Activated T-cell treated with anti-CD3 and anti-CD28 coated beads, Interleukin-2, amount 50 U/mL, for 72 hours (primary cell): Measurements from ENCODE around the gene FXYD3. TPM values are rescaled to one million over a fixed set of nuclear protein-coding genes. Genes with fewer than 3 reads are reported as not detected.
A peak's percentile ranks its signal among the peaks of the same experiment; 100 is the strongest.

ENCODE experiments used
- ATAC-seq, 2 donors: fragments of 150-1000 bp; cut with Tn5 transposase; replicated peaks in 1 of 2; 2 replicates each; pipeline ENCODE4 v1.10.0; 2021; ENCODE audit warnings: moderate library complexity in 2 of 2, mild to moderate bottlenecking in 1 of 2
- DNase-seq, 2 donors: peaks; one replicate each; pipeline ENCODE4 v3.0.0; 2021 to 2022; ENCODE audit warnings: mixed read lengths in 1 of 2
- H3K27ac Mint-ChIP-seq: one replicate; pipeline ENCODE4 v1.8.0; 2022; ENCODE audit warnings: mild to moderate bottlenecking, moderate library complexity, mixed read lengths
- H3K27me3 Mint-ChIP-seq: one replicate; pipeline ENCODE4 v1.8.0; 2022; ENCODE audit warnings: low read depth, mixed read lengths
- H3K36me3 Mint-ChIP-seq, 2 donors: one replicate each; pipeline ENCODE4 v1.8.0; 2022; ENCODE audit warnings: mixed read lengths in 2 of 2, mild to moderate bottlenecking in 1 of 2; ENCODE audit not compliant: insufficient read depth in 2 of 2
- H3K4me1 Mint-ChIP-seq: one replicate; pipeline ENCODE4 v1.8.0; 2022; ENCODE audit warnings: low read depth, mixed read lengths
- H3K4me3 Mint-ChIP-seq, 2 donors: one replicate each; pipeline ENCODE4 v1.8.0; 2022; ENCODE audit warnings: mild to moderate bottlenecking in 2 of 2, mixed read lengths in 2 of 2, moderate library complexity in 2 of 2
- H3K9me3 Mint-ChIP-seq, 2 donors: one replicate each; pipeline ENCODE4 v1.8.0; 2022; ENCODE audit warnings: mixed read lengths in 2 of 2
- total RNA-seq, 2 donors: library from RNA; stranded (reverse); gene quantifications; one replicate each; pipeline ENCODE4 v1.2.3, GENCODE V29; 2022

The FXYD3 gene
- total RNA-seq, 2 donors from 2014 or later, result not detected

GRCh38 chr19:35140207-35140961 is 24.8 kb downstream of the FXYD3 start:
- no peak for DNase-seq
- peaks cover 18% of the 10 kb centered on the region for H3K27me3 Mint-ChIP-seq
- H3K4me3 Mint-ChIP-seq, result peak overlapping the region; percentile 49 to 79
- no peak overlapping the region for H3K27ac Mint-ChIP-seq
- peaks cover 27% of the 10 kb centered on the region for H3K4me1 Mint-ChIP-seq
- H3K36me3 Mint-ChIP-seq, result no peaks in the 10 kb centered on the region
- ATAC-seq, result no peak
- H3K9me3 Mint-ChIP-seq, result no peaks in the 10 kb centered on the region

- Mint-ChIP-seq H3K4me3 (peak overlapping the region; percentile 87 to 90), H3K9me3 (no peaks in the 10 kb centered on the region), H3K36me3 (no peaks in the 10 kb centered on the region), H3K4me1 (peaks cover 27% of the 10 kb centered on the region), H3K27ac (no peak overlapping the region), H3K27me3 (peaks cover 18% of the 10 kb centered on the region)
- DNase-seq (peak; percentile 96 to 97), ATAC-seq (peak; percentile 86 to 89)
These were observed 25.6 kb downstream of the FXYD3 start for GRCh38 chr19:35140962-35141836.

GRCh38 chr19:35141837-35142605 is 26.4 kb downstream of the FXYD3 start:
- Mint-ChIP-seq H3K4me1 (peaks cover 27% of the 10 kb centered on the region), H3K27ac (peak overlapping the region; percentile 30), H3K27me3 (peaks cover 18% of the 10 kb centered on the region), H3K4me3 (peak overlapping the region; percentile 87 to 90), H3K9me3 (no peaks in the 10 kb centered on the region), H3K36me3 (no peaks in the 10 kb centered on the region)
- peak in 1 of 2 donors; percentile 15 for DNase-seq
- ATAC-seq, result peak in 1 of 2 donors; percentile 1

- no peaks in the 10 kb centered on the region for H3K36me3 Mint-ChIP-seq
- H3K4me3 Mint-ChIP-seq, result peak overlapping the region; percentile 87 to 90
- ATAC-seq (peak in 1 of 2 donors; percentile 14), DNase-seq (peak; percentile 70 to 83)
- H3K27me3 Mint-ChIP-seq, result peaks cover 18% of the 10 kb centered on the region
- H3K9me3 Mint-ChIP-seq, result no peaks in the 10 kb centered on the region
- no peak overlapping the region for H3K27ac Mint-ChIP-seq
- peaks cover 27% of the 10 kb centered on the region for H3K4me1 Mint-ChIP-seq
These were observed 27.1 kb downstream of the FXYD3 start for GRCh38 chr19:35142606-35143230.

GRCh38 chr19:35143231-35143715 is 27.6 kb downstream of the FXYD3 start, which contains the start of gene FXYD7:
Gene FXYD7, plus strand, starts transcription at chr19:35143255. Its CDS starts 79 bp downstream, at chr19:35143334.
- ATAC-seq (peak in 1 of 2 donors; percentile 2), DNase-seq (no peak)
- H3K4me3 Mint-ChIP-seq, result peak within 1 kb of the TSS; percentile 87 to 90
- H3K9me3 Mint-ChIP-seq, result no peaks in the 10 kb centered on the region
- peaks cover 27% of the 10 kb centered on the region for H3K4me1 Mint-ChIP-seq
- no peak within 1 kb of the TSS for H3K27ac Mint-ChIP-seq
- peaks cover 18% of the 10 kb centered on the region for H3K27me3 Mint-ChIP-seq
- no peaks in the 10 kb centered on the region for H3K36me3 Mint-ChIP-seq

GRCh38 chr19:35143818-35144217 is 28.2 kb downstream of the FXYD3 start:
- Mint-ChIP-seq H3K36me3 (no peaks in the 10 kb centered on the region), H3K27me3 (peaks cover 18% of the 10 kb centered on the region), H3K4me1 (peaks cover 27% of the 10 kb centered on the region), H3K4me3 (peak overlapping the region in 1 of 2 donors; percentile 57), H3K27ac (no peak overlapping the region), H3K9me3 (no peaks in the 10 kb centered on the region)
- no peak for DNase-seq
- no peak for ATAC-seq

GRCh38 chr19:35144259-35144599 is 28.6 kb downstream of the FXYD3 start:
- Mint-ChIP-seq H3K9me3 (no peaks in the 10 kb centered on the region), H3K27me3 (peaks cover 18% of the 10 kb centered on the region), H3K36me3 (no peaks in the 10 kb centered on the region), H3K27ac (no peak overlapping the region), H3K4me1 (peaks cover 27% of the 10 kb centered on the region), H3K4me3 (no peak overlapping the region)
- no peak for ATAC-seq
- DNase-seq, result no peak

GRCh38 chr19:35144600-35145436 is 29.2 kb downstream of the FXYD3 start:
- no peak for DNase-seq

GRCh38 chr19:35146746-35147459 is 31.3 kb downstream of the FXYD3 start:
- Mint-ChIP-seq H3K36me3 (no peaks in the 10 kb centered on the region), H3K4me3 (no peak overlapping the region), H3K27ac (no peak overlapping the region), H3K4me1 (peaks cover 15% of the 10 kb centered on the region), H3K9me3 (no peaks in the 10 kb centered on the region), H3K27me3 (peaks cover 12% of the 10 kb centered on the region)
- DNase-seq (no peak), ATAC-seq (no peak)

More at GRCh38 chr19:35144600-35145436, 29.2 kb downstream of the FXYD3 start:
- peaks cover 27% of the 10 kb centered on the region for H3K4me1 Mint-ChIP-seq
- H3K27me3 Mint-ChIP-seq, result peaks cover 18% of the 10 kb centered on the region
- no peaks in the 10 kb centered on the region for H3K36me3 Mint-ChIP-seq
- ATAC-seq, result no peak
- no peaks in the 10 kb centered on the region for H3K9me3 Mint-ChIP-seq
- no peak overlapping the region for H3K4me3 Mint-ChIP-seq
- no peak overlapping the region for H3K27ac Mint-ChIP-seq

GRCh38 chr19:35149463-35149862 is 33.8 kb downstream of the FXYD3 start:
- ATAC-seq, result no peak
- Mint-ChIP-seq H3K27ac (no peak overlapping the region), H3K36me3 (peaks cover 0 to 2% of the 10 kb centered on the region in 2 donors), H3K4me3 (no peak overlapping the region), H3K27me3 (no peaks in the 10 kb centered on the region), H3K4me1 (peaks cover 11% of the 10 kb centered on the region), H3K9me3 (no peaks in the 10 kb centered on the region)
- no peak for DNase-seq

- Mint-ChIP-seq H3K4me3 (no peak overlapping the region), H3K4me1 (peaks cover 11% of the 10 kb centered on the region), H3K36me3 (peaks cover 4 to 6% of the 10 kb centered on the region in 2 donors), H3K27ac (no peak overlapping the region), H3K9me3 (no peaks in the 10 kb centered on the region), H3K27me3 (no peaks in the 10 kb centered on the region)
- no peak for ATAC-seq
- DNase-seq, result no peak
These were observed 34.8 kb downstream of the FXYD3 start for GRCh38 chr19:35150445-35150844.
